Lower leg skin (tissue), 4 donors: Measurements from ENCODE around the gene MAP7. TPM values are rescaled to one million over a fixed set of nuclear protein-coding genes. Genes with fewer than 3 reads are reported as not detected.

Experiments used
- DNase-seq, 2 donors: peaks; one replicate each; pipeline ENCODE4 v3.0.0-alpha.2; 2019; ENCODE audit warnings: low spot score in 2 of 2
- H3K4me3 ChIP-seq: fragments of 200-600 bp; sonication (generic); 2 replicates; pipeline ENCODE4 v1.5.1; 2017; ENCODE audit warnings: mild to moderate bottlenecking, low read depth; ENCODE audit not compliant: poor library complexity, severe bottlenecking
- POLR2A ChIP-seq, 2 donors: fragments of 450-650 bp; IDR thresholded peaks; one replicate each; pipeline ENCODE4 v1.6.1; 2016 to 2017; ENCODE audit warnings: antibody characterized with exemption in 2 of 2, mild to moderate bottlenecking in 1 of 2, moderate library complexity in 1 of 2
- WGBS, 2 donors: methylation state at CpG; one replicate each; pipeline ENCODE4 v1.1.5; 2018; 5-methylcytosine and 5-hydroxymethylcytosine counted together
- intact Hi-C: fragments of 100-400 bp; cut with DNase I; formaldehyde crosslinking; loops from one replicate; pipeline ENCODE4 v1.15.0; 2023; ENCODE audit warnings: low total_unique reads
- total RNA-seq, 4 donors: library from RNA; depleted of rRNA; stranded (reverse); fragments of >200 nt; gene quantifications; one replicate each; pipeline ENCODE4 v1.1.0, GENCODE V29; 2016
- TF ChIP-seq, protein P1 (sequence below), 3 donors: fragments of 450-650 bp; IDR thresholded peaks; one replicate each; pipeline ENCODE4 v1.5.1; 2016; ENCODE audit warnings: antibody characterized with exemption in 3 of 3, mild to moderate bottlenecking in 3 of 3, moderate library complexity in 2 of 3

The MAP7 gene
- total RNA-seq, 4 donors from 2014 or later, result 32.5 to 41.8 (median 39.0) TPM

DNA sequence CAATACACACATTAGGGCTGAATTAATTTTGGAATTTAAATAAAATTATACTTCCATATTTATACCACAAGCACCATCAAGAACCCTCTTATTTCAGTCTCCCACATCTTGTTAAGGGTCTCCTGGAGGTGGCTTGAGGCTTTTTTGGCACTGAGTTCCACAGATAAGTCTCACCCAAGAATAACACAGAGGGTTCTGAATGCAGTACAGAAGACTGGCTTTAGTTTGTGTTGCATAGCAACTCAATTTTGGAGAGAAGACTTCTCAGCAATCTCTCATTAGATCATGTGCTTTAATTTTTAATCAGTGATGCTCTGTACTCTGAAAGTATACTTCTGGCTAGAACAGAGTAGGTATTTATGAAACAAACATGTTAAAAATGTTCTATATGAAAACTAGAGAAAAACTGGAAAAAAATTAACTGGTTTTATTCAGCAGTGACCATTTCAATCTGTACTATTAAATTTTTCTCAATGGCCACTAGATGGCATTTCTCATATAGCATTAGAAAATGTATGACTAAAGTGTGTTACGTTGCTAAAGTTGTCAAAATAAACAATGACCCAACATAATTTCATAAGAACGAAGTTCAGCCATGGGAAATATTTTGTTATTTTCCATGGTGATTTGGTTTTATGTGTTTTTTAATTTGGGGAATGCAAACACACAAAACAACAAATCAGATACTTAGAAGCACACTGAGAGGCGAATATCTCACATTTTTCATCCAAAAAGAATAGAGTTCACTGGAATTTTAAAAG lies 32.7 kb upstream of the MAP7 start:
- no peak for TF ChIP-seq POLR2A (IDR thresholded peaks at IDR 0.05)
- TF ChIP-seq, protein P1, sequence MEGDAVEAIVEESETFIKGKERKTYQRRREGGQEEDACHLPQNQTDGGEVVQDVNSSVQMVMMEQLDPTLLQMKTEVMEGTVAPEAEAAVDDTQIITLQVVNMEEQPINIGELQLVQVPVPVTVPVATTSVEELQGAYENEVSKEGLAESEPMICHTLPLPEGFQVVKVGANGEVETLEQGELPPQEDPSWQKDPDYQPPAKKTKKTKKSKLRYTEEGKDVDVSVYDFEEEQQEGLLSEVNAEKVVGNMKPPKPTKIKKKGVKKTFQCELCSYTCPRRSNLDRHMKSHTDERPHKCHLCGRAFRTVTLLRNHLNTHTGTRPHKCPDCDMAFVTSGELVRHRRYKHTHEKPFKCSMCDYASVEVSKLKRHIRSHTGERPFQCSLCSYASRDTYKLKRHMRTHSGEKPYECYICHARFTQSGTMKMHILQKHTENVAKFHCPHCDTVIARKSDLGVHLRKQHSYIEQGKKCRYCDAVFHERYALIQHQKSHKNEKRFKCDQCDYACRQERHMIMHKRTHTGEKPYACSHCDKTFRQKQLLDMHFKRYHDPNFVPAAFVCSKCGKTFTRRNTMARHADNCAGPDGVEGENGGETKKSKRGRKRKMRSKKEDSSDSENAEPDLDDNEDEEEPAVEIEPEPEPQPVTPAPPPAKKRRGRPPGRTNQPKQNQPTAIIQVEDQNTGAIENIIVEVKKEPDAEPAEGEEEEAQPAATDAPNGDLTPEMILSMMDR (IDR thresholded peaks at IDR 0.05), result no peak
- intact Hi-C loops, result no loop called here
- DNase-seq, result no peak
- no peak overlapping the region for H3K4me3 ChIP-seq
- WGBS, 2 donors, result 22 to 24% methylated on average over 3 of the region's 3 CpGs

DNA sequence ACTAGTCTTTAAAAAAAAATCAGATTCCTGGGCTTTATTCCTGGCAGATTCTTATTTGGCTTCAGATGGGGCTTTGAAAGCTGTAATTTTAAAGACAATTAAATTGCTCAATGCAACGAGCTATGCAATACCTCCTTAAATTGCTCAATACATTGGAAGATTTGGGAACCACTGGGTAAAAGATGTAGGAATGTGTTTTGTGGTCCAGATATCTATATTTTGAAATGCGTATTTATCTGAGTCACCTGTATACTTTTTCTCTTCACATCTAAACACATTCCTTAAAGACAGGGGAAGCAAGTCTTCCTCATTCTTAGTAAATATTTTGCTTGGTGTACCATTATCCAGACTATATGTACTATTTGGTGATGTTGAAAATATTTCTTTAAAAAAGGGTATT lies 29.6 kb upstream of the MAP7 start:
- intact Hi-C loops, result no loop called here
- H3K4me3 ChIP-seq, result no peak overlapping the region
- TF ChIP-seq, protein P1 (IDR thresholded peaks at IDR 0.05), result no peak
- TF ChIP-seq POLR2A (IDR thresholded peaks at IDR 0.05), result no peak
- 67 to 81% methylated on average over 2 of the region's 2 CpGs for WGBS, 2 donors
- DNase-seq, result no peak

DNA sequence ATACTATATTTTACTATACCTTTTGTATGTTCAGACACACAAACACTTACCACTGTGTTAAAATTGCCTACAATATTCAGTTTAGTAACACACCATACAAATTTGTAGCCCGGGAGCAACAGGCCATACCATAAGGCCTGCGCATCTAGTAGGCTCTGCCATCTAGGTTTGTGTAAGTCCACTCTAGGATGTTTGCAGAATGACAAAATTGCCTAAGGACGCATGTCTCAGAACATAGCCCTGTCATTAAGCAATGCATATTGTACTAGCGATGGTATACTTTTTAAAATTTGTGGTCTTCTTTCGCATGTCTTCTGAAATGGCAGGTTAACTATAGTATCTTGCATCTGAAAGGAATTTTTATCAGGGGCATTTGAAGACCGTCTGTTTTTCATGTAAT lies 26.6 kb upstream of the MAP7 start:
- DNase-seq, result no peak
- TF ChIP-seq, protein P1 (IDR thresholded peaks at IDR 0.05), result no peak
- TF ChIP-seq POLR2A (IDR thresholded peaks at IDR 0.05), result no peak
- intact Hi-C loops, result no loop called here
- H3K4me3 ChIP-seq, result no peak overlapping the region
- 89 to 96% methylated on average over 6 of the region's 6 CpGs for WGBS, 2 donors

DNA sequence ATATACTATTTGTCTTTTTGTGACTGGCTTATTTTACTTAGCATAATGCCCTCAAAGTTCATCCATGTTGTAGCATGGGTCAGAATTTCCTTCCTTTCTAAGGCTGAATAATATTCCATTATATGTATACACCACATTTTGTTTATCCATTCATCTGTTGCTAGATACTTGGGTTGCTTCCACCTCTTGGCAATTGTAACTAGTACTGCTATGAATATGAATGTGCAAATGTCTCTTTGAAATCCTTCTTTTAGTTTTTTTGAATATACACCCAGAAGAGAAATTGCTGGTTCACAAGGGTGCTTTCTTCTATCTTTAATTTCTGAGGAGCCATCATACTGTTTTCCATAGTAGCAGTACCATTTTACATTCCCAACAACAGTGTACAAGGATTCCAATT lies 21.3 kb upstream of the MAP7 start:
- no peak overlapping the region for H3K4me3 ChIP-seq
- no peak for TF ChIP-seq POLR2A (IDR thresholded peaks at IDR 0.05)
- TF ChIP-seq, protein P1 (IDR thresholded peaks at IDR 0.05), result no peak
- no peak for DNase-seq
- intact Hi-C loops, result no loop called here

DNA sequence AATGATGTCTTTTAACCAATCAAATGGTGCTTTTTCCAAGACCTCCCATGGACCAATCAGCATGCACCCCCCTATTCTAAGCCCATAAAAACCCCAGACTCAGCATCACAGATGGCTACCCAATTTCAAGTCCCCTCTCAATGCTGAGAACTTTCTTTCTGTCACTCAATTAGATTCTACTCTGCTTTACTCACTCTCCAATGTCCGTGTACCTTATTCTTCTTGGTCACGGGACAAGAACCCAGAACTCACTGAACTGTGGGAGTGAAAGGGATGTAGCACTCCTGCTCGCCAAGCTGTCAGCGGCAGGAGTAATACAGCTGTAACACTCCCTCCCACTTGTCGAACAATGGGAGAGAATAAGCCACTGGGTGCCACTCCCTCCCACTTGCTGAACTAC lies 20.8 kb upstream of the MAP7 start:
- 96% methylated on average over 5 of the region's 5 CpGs for WGBS, 2 donors
- intact Hi-C loops, result no loop called here

More for the DNA sequence above, 20.8 kb upstream of the MAP7 start:
- TF ChIP-seq POLR2A (IDR thresholded peaks at IDR 0.05), result no peak
- TF ChIP-seq, protein P1 (IDR thresholded peaks at IDR 0.05), result no peak
- no peak overlapping the region for H3K4me3 ChIP-seq
- no peak for DNase-seq
